H1 (cell line): ENCODE results near the gene SKP2. TPM values are rescaled to one million over a fixed set of nuclear protein-coding genes. Genes with fewer than 3 reads are reported as not detected.

Experiments used
- CTCF ChIP-seq, 3 experiments: IDR thresholded peaks; 1 replicate in 2 of 3; 2 replicates in 1 of 3; pipeline versions ENCODE4 v1.5.1 to v1.6.1; 2011; ENCODE audit warnings: low read length in 3 of 3, mild to moderate bottlenecking in 3 of 3, inconsistent platforms in 2 of 3, low read depth in 1 of 3, moderate library complexity in 1 of 3; ENCODE audit not compliant: insufficient read depth in 1 of 3; ENCODE audit errors: control extremely low read depth in 1 of 3
- JUN ChIP-seq: IDR thresholded peaks from 2 replicates; pipeline ENCODE4 v1.6.1; 2011; ENCODE audit warnings: low read depth, mild to moderate bottlenecking, improper control_type of control experiment, low read length
- RNF2 ChIP-seq: fragments of 200-900, 300-1000 bp; sonication (generic); IDR thresholded peaks from 2 replicates; pipeline ENCODE4 v1.7.1; 2016; ENCODE audit warnings: borderline replicate concordance, low read depth, mild to moderate bottlenecking, antibody characterized with exemption, low read length; ENCODE audit not compliant: poor library complexity, severe bottlenecking; ENCODE audit errors: missing control alignments
- SAP30 ChIP-seq: fragments of 300-600 bp; sonication (generic); IDR thresholded peaks from 2 replicates; pipeline ENCODE4 v1.7.1; 2012; ENCODE audit warnings: low read length, moderate library complexity, mild to moderate bottlenecking, inconsistent platforms; ENCODE audit not compliant: insufficient read depth, insufficient replicate concordance
- TEAD4 ChIP-seq: IDR thresholded peaks from 2 replicates; pipeline ENCODE4 v1.6.1; 2012; ENCODE audit warnings: low read depth, low read length, inconsistent platforms, mixed read lengths
- polyA plus RNA-seq, 7 experiments: library from polyadenylated mRNA; depleted of rRNA in 3 of 7; stranded (reverse) in 5 of 7; unstranded in 2 of 7; fragments of >200 nt in 5 of 7; fragments of 200-250 nt in 2 of 7; gene quantifications; 1 replicate in 5 of 7; 2 replicates in 1 of 7; 4 replicates in 1 of 7; pipeline versions ENCODE4 v1.2.1 to v1.2.3, GENCODE V29; 2011 to 2013; ENCODE audit warnings: missing spikeins in 2 of 7, mixed read lengths in 2 of 7
- total RNA-seq: library from RNA; stranded (reverse); fragmentation: NEBNext Ultra II Directional; extraction: Animal tissue kit (Norgen Biotek cat#: 25700); gene quantifications from 2 replicates; pipeline ENCODE4 v1.2.1, GENCODE V29; 2021

Gene SKP2
- total and polyA plus RNA-seq, 2 of the 8 experiments (the other 6 are each of a cell fraction or from before 2014, with no cell fraction given), result 49.9 to 104 TPM

GRCh38 chr5:36172599-36172998 is 20.7 kb downstream of the SKP2 start (continued):
- no peak for TF ChIP-seq TEAD4
- TF ChIP-seq JUN, result no peak
- TF ChIP-seq SAP30, result no peak
- no peak for TF ChIP-seq CTCF (IDR thresholded peaks at IDR 0.05; ENCODE audit: control extremely low read depth in 1 of 3, insufficient read depth in 1 of 3, low read depth in 1 of 3, low read length in 3 of 3)
- TF ChIP-seq RNF2, result no peak
